GM19463 (cell line): Measurements from ENCODE around the gene ECD.
"Not testable (repeated sequence)": the region's sequence is repeated elsewhere in the genome, so short reads cannot be mapped to it uniquely, and the experiment has no call there.

Experiments used
- ATAC-seq: cut with Tn5 transposase; IDR thresholded peaks from one replicate; pipeline ENCODE4 v1.9.1; 2021; ENCODE audit warnings: mild to moderate bottlenecking, moderate library complexity; ENCODE audit not compliant: unreplicated experiment

The ECD gene

GRCh38 chr10:73161079-73161478 lies 6.7 kb downstream of the ECD start:
- ATAC-seq: no peak

- no peak for ATAC-seq
Observed at GRCh38 chr10:73159038-73159648, 8.7 kb downstream of the ECD start.

GRCh38 chr10:73156054-73156453 lies 11.8 kb downstream of the ECD start:
- ATAC-seq: no peak

- ATAC-seq: no peak
Observed at GRCh38 chr10:73152009-73152408, 15.8 kb downstream of the ECD start.

GRCh38 chr10:73150633-73151413 lies 17.0 kb downstream of the ECD start:
- ATAC-seq: not testable (repeated sequence)

- ATAC-seq: no peak
Observed at GRCh38 chr10:73141603-73142002, 26.2 kb downstream of the ECD start.

- ATAC-seq: no peak
Observed at GRCh38 chr10:73139251-73139650, 28.6 kb downstream of the ECD start.

GRCh38 chr10:73136627-73137026 lies 31.2 kb downstream of the ECD start:
- no peak for ATAC-seq

GRCh38 chr10:73134727-73135126 lies 33.1 kb downstream of the ECD start:
- no peak for ATAC-seq

GRCh38 chr10:73131913-73132686 lies 35.7 kb downstream of the ECD start:
- ATAC-seq: no peak

GRCh38 chr10:73131301-73131700 lies 36.5 kb downstream of the ECD start:
- ATAC-seq: no peak

GRCh38 chr10:73126343-73126742 lies 41.5 kb downstream of the ECD start:
- no peak for ATAC-seq

GRCh38 chr10:73119952-73120351 lies 47.9 kb downstream of the ECD start:
- no peak for ATAC-seq

- ATAC-seq: no peak
Observed at GRCh38 chr10:73119457-73119856, 48.4 kb downstream of the ECD start.

GRCh38 chr10:73117976-73118743 lies 49.6 kb downstream of the ECD start:
- peak; percentile 82 for ATAC-seq

- no peak for ATAC-seq
Observed at GRCh38 chr10:73116017-73116416, 51.8 kb downstream of the ECD start.

- ATAC-seq: no peak
Observed at GRCh38 chr10:73113551-73113950, 54.3 kb downstream of the ECD start.

GRCh38 chr10:73112032-73112431 lies 55.8 kb downstream of the ECD start:
- ATAC-seq: not testable (repeated sequence)

GRCh38 chr10:73110345-73110849 lies 57.4 kb downstream of the ECD start, which contains the start of gene NUDT13:
TSS of gene NUDT13 (plus strand) at chr10:73110455. CDS start at chr10:73114366, 3,911 bp downstream.
- peak; percentile 80 for ATAC-seq

GRCh38 chr10:73109248-73109652 lies 58.6 kb downstream of the ECD start:
- ATAC-seq: not testable (repeated sequence)

GRCh38 chr10:73106301-73106700 lies 61.5 kb downstream of the ECD start:
- no peak for ATAC-seq
